ENCODE measurements around the gene PPL.

PPL gene

DNA sequence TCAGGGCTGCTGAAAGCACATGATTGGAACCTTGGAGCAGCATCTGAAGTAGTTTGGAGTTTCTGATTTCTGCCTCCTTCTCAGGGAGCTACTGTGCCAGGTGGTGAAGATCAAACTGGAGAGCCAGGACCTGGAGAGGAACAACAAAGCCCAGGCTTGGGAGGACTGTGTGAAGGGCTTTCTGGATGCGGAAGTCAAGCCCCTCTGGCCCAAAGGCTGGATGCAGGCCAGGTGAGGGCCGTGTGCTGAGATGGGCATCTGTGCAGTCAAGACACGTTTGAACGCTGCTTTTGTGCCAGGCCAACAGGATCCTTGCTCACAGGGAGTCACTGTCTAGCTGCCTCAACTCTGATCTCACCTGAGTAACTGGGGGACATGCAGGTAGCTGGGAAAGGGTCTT is 65.9 kb downstream of the PPL start:
- H3K27me3 ChIP-seq (ENCODE audit: insufficient read depth, low read length): no peaks in the 10 kb centered on the region
- no peak overlapping the region for H2AFZ ChIP-seq (ENCODE audit: low read length)
- no peak overlapping the region for H3K4me2 ChIP-seq (ENCODE audit: low read length)
- H3K4me3 ChIP-seq (ENCODE audit: low read depth, low read length, poor library complexity, severe bottlenecking): no peak overlapping the region
- peaks cover 4% of the 10 kb centered on the region for H3K79me2 ChIP-seq (ENCODE audit: insufficient read depth, low read length)
- TF ChIP-seq, protein P1, sequence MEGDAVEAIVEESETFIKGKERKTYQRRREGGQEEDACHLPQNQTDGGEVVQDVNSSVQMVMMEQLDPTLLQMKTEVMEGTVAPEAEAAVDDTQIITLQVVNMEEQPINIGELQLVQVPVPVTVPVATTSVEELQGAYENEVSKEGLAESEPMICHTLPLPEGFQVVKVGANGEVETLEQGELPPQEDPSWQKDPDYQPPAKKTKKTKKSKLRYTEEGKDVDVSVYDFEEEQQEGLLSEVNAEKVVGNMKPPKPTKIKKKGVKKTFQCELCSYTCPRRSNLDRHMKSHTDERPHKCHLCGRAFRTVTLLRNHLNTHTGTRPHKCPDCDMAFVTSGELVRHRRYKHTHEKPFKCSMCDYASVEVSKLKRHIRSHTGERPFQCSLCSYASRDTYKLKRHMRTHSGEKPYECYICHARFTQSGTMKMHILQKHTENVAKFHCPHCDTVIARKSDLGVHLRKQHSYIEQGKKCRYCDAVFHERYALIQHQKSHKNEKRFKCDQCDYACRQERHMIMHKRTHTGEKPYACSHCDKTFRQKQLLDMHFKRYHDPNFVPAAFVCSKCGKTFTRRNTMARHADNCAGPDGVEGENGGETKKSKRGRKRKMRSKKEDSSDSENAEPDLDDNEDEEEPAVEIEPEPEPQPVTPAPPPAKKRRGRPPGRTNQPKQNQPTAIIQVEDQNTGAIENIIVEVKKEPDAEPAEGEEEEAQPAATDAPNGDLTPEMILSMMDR (IDR thresholded peaks at IDR 0.05; ENCODE audit: low read length): no peak
- TF ChIP-seq EZH2 (IDR thresholded peaks at IDR 0.05; ENCODE audit: borderline replicate concordance, low read length): no peak
- H3K4me1 ChIP-seq (ENCODE audit: insufficient read depth, low read length, severe bottlenecking): no peaks in the 10 kb centered on the region
- H3K9me2 ChIP-seq (ENCODE audit: low read depth, low read length): no peaks in the 10 kb centered on the region
- no peak overlapping the region for H3K27ac ChIP-seq (ENCODE audit: low read depth, low read length, poor library complexity, severe bottlenecking)
- no peaks in the 10 kb centered on the region for H3K9me3 ChIP-seq (ENCODE audit: low read length)
- peaks cover 77% of the 10 kb centered on the region for H3K36me3 ChIP-seq (ENCODE audit: insufficient read depth, low read length)
- no peaks in the 10 kb centered on the region for H3F3A ChIP-seq (ENCODE audit: insufficient read depth, low read length)
- no peak overlapping the region for H3K9ac ChIP-seq (ENCODE audit: low read length)
- no peaks in the 10 kb centered on the region for H4K20me1 ChIP-seq (ENCODE audit: insufficient read depth, low read length)

DNA sequence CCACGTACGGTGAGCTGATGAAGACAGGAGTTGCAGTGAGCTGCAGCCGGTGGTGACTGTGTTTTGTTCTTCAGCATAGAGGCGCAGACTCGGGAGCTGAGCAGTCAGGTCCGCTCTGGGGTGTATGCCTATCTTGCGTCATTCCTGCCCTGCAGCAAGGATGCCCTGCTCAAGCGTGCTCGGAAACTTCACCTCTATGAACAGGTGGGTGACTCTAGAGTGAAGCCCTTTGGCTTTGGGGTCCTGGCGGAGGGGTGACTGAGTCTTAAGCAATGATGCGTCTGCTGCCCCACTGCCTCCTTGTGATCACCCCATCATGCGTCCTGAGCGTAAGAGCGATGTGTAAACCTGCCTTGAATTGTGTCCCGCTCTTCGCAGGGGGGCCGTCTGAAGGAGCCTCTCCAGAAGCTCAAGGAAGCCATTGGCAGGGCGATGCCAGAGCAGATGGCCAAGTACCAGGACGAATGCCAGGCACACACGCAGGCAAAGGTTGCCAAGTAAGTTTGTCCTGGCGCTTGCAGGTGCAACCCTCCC is 66.7 kb downstream of the PPL start:
- H2AFZ ChIP-seq (ENCODE audit: low read length): no peak overlapping the region
- H4K20me1 ChIP-seq (ENCODE audit: insufficient read depth, low read length): no peaks in the 10 kb centered on the region

DNA sequence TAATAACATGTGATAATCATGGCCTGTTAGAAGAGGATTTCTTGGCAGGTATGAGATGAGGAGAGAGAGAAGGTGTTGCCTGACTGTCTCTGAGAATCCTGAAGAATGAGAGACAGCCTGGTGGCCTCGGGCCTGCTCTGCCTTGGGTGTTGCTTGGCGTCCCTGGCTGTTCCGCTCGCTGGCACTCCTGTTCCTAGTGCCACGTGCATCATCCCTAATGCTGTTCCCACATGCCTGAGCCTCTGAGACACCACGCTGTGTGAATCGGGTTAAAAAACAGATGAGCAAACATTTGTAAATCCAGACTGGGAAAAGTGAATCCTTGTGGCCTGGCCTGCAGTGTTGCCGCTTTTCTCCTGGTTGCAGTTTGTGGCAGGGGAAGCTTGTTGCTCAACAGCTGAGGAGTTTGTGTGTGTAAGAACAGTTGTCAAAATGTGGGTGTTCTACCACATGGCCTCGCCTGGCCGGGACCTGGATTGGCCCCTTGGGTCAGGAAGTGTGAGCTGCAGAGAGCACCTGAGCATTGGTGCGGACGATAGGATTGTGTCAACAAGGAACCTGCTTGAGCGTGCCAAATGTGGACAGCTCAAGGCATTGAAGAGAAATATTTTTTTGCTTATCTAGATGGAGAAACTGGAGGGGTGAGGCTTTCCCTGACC is 67.7 kb downstream of the PPL start:
- H3K4me1 ChIP-seq (ENCODE audit: insufficient read depth, low read length, severe bottlenecking): no peaks in the 10 kb centered on the region
- H3K4me3 ChIP-seq (ENCODE audit: low read depth, low read length, poor library complexity, severe bottlenecking): no peak overlapping the region
- TF ChIP-seq, protein P1 (IDR thresholded peaks at IDR 0.05; ENCODE audit: low read length): no peak
- no peak for TF ChIP-seq EZH2 (IDR thresholded peaks at IDR 0.05; ENCODE audit: borderline replicate concordance, low read length)
- H3K36me3 ChIP-seq (ENCODE audit: insufficient read depth, low read length): peaks cover 69% of the 10 kb centered on the region
- H4K20me1 ChIP-seq (ENCODE audit: insufficient read depth, low read length): no peaks in the 10 kb centered on the region
- H3F3A ChIP-seq (ENCODE audit: insufficient read depth, low read length): no peaks in the 10 kb centered on the region
- H3K27ac ChIP-seq (ENCODE audit: low read depth, low read length, poor library complexity, severe bottlenecking): no peak overlapping the region
- H2AFZ ChIP-seq (ENCODE audit: low read length): no peak overlapping the region
- no peak overlapping the region for H3K9ac ChIP-seq (ENCODE audit: low read length)
- H3K27me3 ChIP-seq (ENCODE audit: insufficient read depth, low read length): no peaks in the 10 kb centered on the region
- no peak overlapping the region for H3K4me2 ChIP-seq (ENCODE audit: low read length)
- peaks cover 17% of the 10 kb centered on the region for H3K79me2 ChIP-seq (ENCODE audit: insufficient read depth, low read length)
- no peaks in the 10 kb centered on the region for H3K9me2 ChIP-seq (ENCODE audit: low read depth, low read length)
- H3K9me3 ChIP-seq (ENCODE audit: low read length): no peaks in the 10 kb centered on the region

More for the DNA sequence above, 66.7 kb downstream of the PPL start:
- peaks cover 71% of the 10 kb centered on the region for H3K36me3 ChIP-seq (ENCODE audit: insufficient read depth, low read length)
- H3K9me2 ChIP-seq (ENCODE audit: low read depth, low read length): no peaks in the 10 kb centered on the region
- peaks cover 8% of the 10 kb centered on the region for H3K79me2 ChIP-seq (ENCODE audit: insufficient read depth, low read length)
- no peak overlapping the region for H3K27ac ChIP-seq (ENCODE audit: low read depth, low read length, poor library complexity, severe bottlenecking)
- H3K4me1 ChIP-seq (ENCODE audit: insufficient read depth, low read length, severe bottlenecking): no peaks in the 10 kb centered on the region
- H3F3A ChIP-seq (ENCODE audit: insufficient read depth, low read length): no peaks in the 10 kb centered on the region
- no peaks in the 10 kb centered on the region for H3K27me3 ChIP-seq (ENCODE audit: insufficient read depth, low read length)
- H3K9me3 ChIP-seq (ENCODE audit: low read length): no peaks in the 10 kb centered on the region
- TF ChIP-seq, protein P1 (IDR thresholded peaks at IDR 0.05; ENCODE audit: low read length): no peak
- TF ChIP-seq EZH2 (IDR thresholded peaks at IDR 0.05; ENCODE audit: borderline replicate concordance, low read length): no peak
- H3K9ac ChIP-seq (ENCODE audit: low read length): no peak overlapping the region
- H3K4me3 ChIP-seq (ENCODE audit: low read depth, low read length, poor library complexity, severe bottlenecking): no peak overlapping the region
- no peak overlapping the region for H3K4me2 ChIP-seq (ENCODE audit: low read length)

Measured in OCI-LY1 (cell line).